Measurements from ENCODE around the gene PJA2. TPM values are rescaled to one million over a fixed set of nuclear protein-coding genes. Genes with fewer than 3 reads are reported as not detected.

Gene PJA2
- total and polyA plus RNA-seq, 2 experiments from 2014 or later, result 65.4 to 147 TPM

- Histone ChIP-seq H4K20me1 (ENCODE audit: insufficient read depth, poor library complexity, severe bottlenecking) (peaks cover 90% of the 10 kb centered on the region), H3K79me2 (peaks cover 97% of the 10 kb centered on the region), H3K36me3 (replicated peaks; ENCODE audit: insufficient read depth, low read depth) (no peaks in the 10 kb centered on the region), H3K9me3 (ENCODE audit: low read depth) (no peaks in the 10 kb centered on the region), H3K27ac (no peak overlapping the region), H3K9me2 (replicated peaks; ENCODE audit: insufficient read depth) (no peaks in the 10 kb centered on the region), H3K4me1 (ENCODE audit: insufficient read depth) (peaks cover 4% of the 10 kb centered on the region), H3K27me3 (no peaks in the 10 kb centered on the region), H3K4me2 (no peak overlapping the region), H3K4me3 (no peak overlapping the region), H2AFZ (no peak overlapping the region)
- TF ChIP-seq EZH2phosphoT487 (IDR thresholded peaks at IDR 0.05; ENCODE audit: low read depth, severe bottlenecking, unreplicated experiment) (no peak), CTCF (IDR thresholded peaks at IDR 0.05; ENCODE audit: poor library complexity) (no peak), EZH2 (IDR thresholded peaks at IDR 0.05; ENCODE audit: borderline replicate concordance) (no peak)
- 95% methylated on average over 6 of the region's 6 CpGs for whole genome bisulfite sequencing (ENCODE audit: low lambda C conversion rate, missing lambda C conversion rate)
- DNase-seq (ENCODE audit: low spot score), result no peak
Measured at GRCh38 chr5:109404428-109404960, 5.3 kb downstream of the PJA2 start.

- no peaks in the 10 kb centered on the region for H3K9me2 ChIP-seq (replicated peaks; ENCODE audit: insufficient read depth)
- H2AFZ ChIP-seq, result no peak overlapping the region
- no peak overlapping the region for H3K4me3 ChIP-seq
- no peak overlapping the region for H3K4me2 ChIP-seq
- H4K20me1 ChIP-seq (ENCODE audit: insufficient read depth, poor library complexity, severe bottlenecking), result peaks cover 98% of the 10 kb centered on the region
- H3K27me3 ChIP-seq, result no peaks in the 10 kb centered on the region
- no peaks in the 10 kb centered on the region for H3K36me3 ChIP-seq (replicated peaks; ENCODE audit: insufficient read depth, low read depth)
- no peak for TF ChIP-seq EZH2phosphoT487 (IDR thresholded peaks at IDR 0.05; ENCODE audit: low read depth, severe bottlenecking, unreplicated experiment)
- TF ChIP-seq CTCF (IDR thresholded peaks at IDR 0.05; ENCODE audit: poor library complexity), result no peak
- no peak for TF ChIP-seq EZH2 (IDR thresholded peaks at IDR 0.05; ENCODE audit: borderline replicate concordance)
- H3K4me1 ChIP-seq (ENCODE audit: insufficient read depth), result peaks cover 4% of the 10 kb centered on the region
- H3K9me3 ChIP-seq (ENCODE audit: low read depth), result no peaks in the 10 kb centered on the region
- no peak overlapping the region for H3K27ac ChIP-seq
- WGBS (ENCODE audit: low lambda C conversion rate, missing lambda C conversion rate), result 96% methylated on average over 5 of the region's 5 CpGs
- peaks cover 100% of the 10 kb centered on the region for H3K79me2 ChIP-seq
- no peak for DNase-seq (ENCODE audit: low spot score)
Measured at GRCh38 chr5:109403469-109403868, 6.3 kb downstream of the PJA2 start.

GRCh38 chr5:109399092-109399759, 10.5 kb downstream of the PJA2 start:
- no peaks in the 10 kb centered on the region for H3K9me3 ChIP-seq (ENCODE audit: low read depth)
- H3K4me3 ChIP-seq, result no peak overlapping the region
- H3K9me2 ChIP-seq (replicated peaks; ENCODE audit: insufficient read depth), result no peaks in the 10 kb centered on the region
- WGBS (ENCODE audit: low lambda C conversion rate, missing lambda C conversion rate), result 92% methylated on average over 6 of the region's 6 CpGs
- no peak overlapping the region for H2AFZ ChIP-seq
- TF ChIP-seq CTCF (IDR thresholded peaks at IDR 0.05; ENCODE audit: poor library complexity), result no peak
- TF ChIP-seq EZH2phosphoT487 (IDR thresholded peaks at IDR 0.05; ENCODE audit: low read depth, severe bottlenecking, unreplicated experiment), result no peak
- TF ChIP-seq EZH2 (IDR thresholded peaks at IDR 0.05; ENCODE audit: borderline replicate concordance), result no peak
- no peaks in the 10 kb centered on the region for H3K36me3 ChIP-seq (replicated peaks; ENCODE audit: insufficient read depth, low read depth)
- H3K27ac ChIP-seq, result no peak overlapping the region
- no peak overlapping the region for H3K4me2 ChIP-seq
- no peaks in the 10 kb centered on the region for H3K27me3 ChIP-seq
- H3K79me2 ChIP-seq, result peaks cover 100% of the 10 kb centered on the region
- H4K20me1 ChIP-seq (ENCODE audit: insufficient read depth, poor library complexity, severe bottlenecking), result peaks cover 97% of the 10 kb centered on the region
- no peak for DNase-seq (ENCODE audit: low spot score)
- peaks cover 2% of the 10 kb centered on the region for H3K4me1 ChIP-seq (ENCODE audit: insufficient read depth)

Measured in hepatocyte (in vitro differentiated cells).